DOHH2 (cell line): ENCODE results near the gene OPRD1.
"Not testable (repeated sequence)": the region's sequence is repeated elsewhere in the genome, so short reads cannot be mapped to it uniquely, and the experiment has no call there.

Source experiments
- CTCF ChIP-seq: fragments of 200-600 bp; sonication (generic); IDR thresholded peaks from one replicate; pipeline ENCODE4 v1.5.1; 2014; ENCODE audit warnings: antibody characterized with exemption, mild to moderate bottlenecking, low read depth, low read length; ENCODE audit not compliant: poor library complexity, severe bottlenecking
- EZH2phosphoT487 ChIP-seq: fragments of 200-600 bp; sonication (generic); IDR thresholded peaks from 2 replicates; pipeline ENCODE4 v1.6.1; 2017; ENCODE audit warnings: borderline replicate concordance, mild to moderate bottlenecking, antibody characterized with exemption, low read length, moderate library complexity, mixed read lengths

GRCh38 chr1:28771921-28772320 is 40.0 kb upstream of the OPRD1 start:
- TF ChIP-seq CTCF, EZH2phosphoT487: not testable (repeated sequence)
